Activated CD4-positive, alpha-beta T cell treated with anti-CD3 and anti-CD28 coated beads for 4 hours (primary cell): ENCODE results near the gene KAZN.

ENCODE experiments used
- DNase-seq, 2 donors: peaks; one replicate each; pipeline ENCODE4 v3.0.0-alpha.2; 2020

Gene KAZN

GRCh38 chr1:15152318-15153183 lies 554.1 kb downstream of the KAZN start:
- no peak for DNase-seq

GRCh38 chr1:15153184-15153841 lies 554.8 kb downstream of the KAZN start, which contains the start of gene TMEM51:
Gene TMEM51, plus strand, starts transcription at chr1:15153747. Its CDS starts 61,341 bp downstream, at chr1:15215088.
- no peak for DNase-seq

GRCh38 chr1:15153842-15154479 lies 555.5 kb downstream of the KAZN start:
- DNase-seq = no peak

- no peak for DNase-seq
These were observed 556.1 kb downstream of the KAZN start for GRCh38 chr1:15154480-15155036.

GRCh38 chr1:15155191-15155590 lies 556.7 kb downstream of the KAZN start:
- DNase-seq = no peak

- DNase-seq = no peak
These were observed 557.6 kb downstream of the KAZN start for GRCh38 chr1:15155888-15156741.

GRCh38 chr1:15156807-15157380 lies 558.4 kb downstream of the KAZN start:
- DNase-seq = no peak

- DNase-seq = no peak
These were observed 559.3 kb downstream of the KAZN start for GRCh38 chr1:15157524-15158399.

- DNase-seq = no peak
These were observed 560.2 kb downstream of the KAZN start for GRCh38 chr1:15158506-15159165.

GRCh38 chr1:15159166-15159555 lies 560.7 kb downstream of the KAZN start:
- DNase-seq = no peak

- no peak for DNase-seq
These were observed 562.1 kb downstream of the KAZN start for GRCh38 chr1:15160626-15161025.

GRCh38 chr1:15167386-15167785 lies 568.9 kb downstream of the KAZN start:
- no peak for DNase-seq
